ENCODE data around the gene SEL1L3.
A peak's percentile ranks its signal among the peaks of the same experiment; 100 is the strongest.

Gene SEL1L3

GRCh38 chr4:25749150-25749794 is 113.5 kb downstream of the SEL1L3 start:
- peaks cover 30% of the 10 kb centered on the region for H3K36me3 Mint-ChIP-seq (ENCODE audit: insufficient read depth)

GRCh38 chr4:25743971-25744370 is 118.8 kb downstream of the SEL1L3 start:
- no peaks in the 10 kb centered on the region for H3K9me3 Mint-ChIP-seq
- no peak overlapping the region for H3K4me3 Mint-ChIP-seq
- ATAC-seq (replicated peaks), result no peak
- no peaks in the 10 kb centered on the region for H3K27me3 Mint-ChIP-seq
- H3K36me3 Mint-ChIP-seq (ENCODE audit: insufficient read depth), result peaks cover 6% of the 10 kb centered on the region
- H3K4me1 Mint-ChIP-seq (ENCODE audit: low read depth in 2 of 2), result no peaks in the 10 kb centered on the region
- DNase-seq, result no peak
- no peak overlapping the region for H3K27ac Mint-ChIP-seq

More at GRCh38 chr4:25749150-25749794, 113.5 kb downstream of the SEL1L3 start:
- DNase-seq (no peak), ATAC-seq (replicated peaks) (no peak)
- no peaks in the 10 kb centered on the region for H3K9me3 Mint-ChIP-seq
- no peaks in the 10 kb centered on the region for H3K27me3 Mint-ChIP-seq
- no peaks in the 10 kb centered on the region for H3K4me1 Mint-ChIP-seq (ENCODE audit: low read depth in 2 of 2)
- no peak overlapping the region for H3K27ac Mint-ChIP-seq
- H3K4me3 Mint-ChIP-seq, result no peak overlapping the region

GRCh38 chr4:25729564-25729963 is 133.2 kb downstream of the SEL1L3 start:
- ATAC-seq (replicated peaks) (no peak), DNase-seq (no peak)
- Mint-ChIP-seq H3K4me3 (no peak overlapping the region), H3K36me3 (ENCODE audit: insufficient read depth) (peaks cover 4% of the 10 kb centered on the region), H3K4me1 (ENCODE audit: low read depth in 2 of 2) (peaks cover 3 to 13% of the 10 kb centered on the region in 2 donors), H3K9me3 (no peaks in the 10 kb centered on the region), H3K27me3 (peaks cover 0 to 5% of the 10 kb centered on the region in 2 donors), H3K27ac (peak overlapping the region in 1 of 2 donors; percentile 89)

- H3K27ac Mint-ChIP-seq, result no peak overlapping the region
- no peak for DNase-seq
- H3K36me3 Mint-ChIP-seq (ENCODE audit: insufficient read depth), result peaks cover 4% of the 10 kb centered on the region
- no peaks in the 10 kb centered on the region for H3K9me3 Mint-ChIP-seq
- peaks cover 3 to 13% of the 10 kb centered on the region in 2 donors for H3K4me1 Mint-ChIP-seq (ENCODE audit: low read depth in 2 of 2)
- H3K27me3 Mint-ChIP-seq, result peaks cover 0 to 1% of the 10 kb centered on the region in 2 donors
- no peak overlapping the region for H3K4me3 Mint-ChIP-seq
- ATAC-seq (replicated peaks), result no peak
These were observed 133.9 kb downstream of the SEL1L3 start for GRCh38 chr4:25728886-25729285.

GRCh38 chr4:25727711-25728493 is 134.9 kb downstream of the SEL1L3 start:
- Mint-ChIP-seq H3K4me3 (no peak overlapping the region), H3K27me3 (no peaks in the 10 kb centered on the region), H3K9me3 (no peaks in the 10 kb centered on the region), H3K27ac (no peak overlapping the region), H3K36me3 (ENCODE audit: insufficient read depth) (peaks cover 4% of the 10 kb centered on the region), H3K4me1 (ENCODE audit: low read depth in 2 of 2) (peaks cover 3 to 13% of the 10 kb centered on the region in 2 donors)
- ATAC-seq (replicated peaks), result no peak
- DNase-seq, result no peak

- peaks cover 4% of the 10 kb centered on the region for H3K36me3 Mint-ChIP-seq (ENCODE audit: insufficient read depth)
- H3K4me3 Mint-ChIP-seq, result no peak overlapping the region
- peaks cover 3 to 12% of the 10 kb centered on the region in 2 donors for H3K4me1 Mint-ChIP-seq (ENCODE audit: low read depth in 2 of 2)
These were observed 136.9 kb downstream of the SEL1L3 start for GRCh38 chr4:25725870-25726269.

GRCh38 chr4:25723409-25723808 is 139.4 kb downstream of the SEL1L3 start:
- Mint-ChIP-seq H3K27me3 (no peaks in the 10 kb centered on the region), H3K4me1 (ENCODE audit: low read depth in 2 of 2) (no peaks in the 10 kb centered on the region), H3K36me3 (ENCODE audit: insufficient read depth) (peaks cover 4% of the 10 kb centered on the region), H3K27ac (no peak overlapping the region), H3K4me3 (no peak overlapping the region), H3K9me3 (no peaks in the 10 kb centered on the region)
- DNase-seq, result no peak
- ATAC-seq (replicated peaks), result no peak

More at GRCh38 chr4:25725870-25726269, 136.9 kb downstream of the SEL1L3 start:
- ATAC-seq (replicated peaks) (no peak), DNase-seq (no peak)
- Mint-ChIP-seq H3K27ac (no peak overlapping the region), H3K27me3 (no peaks in the 10 kb centered on the region), H3K9me3 (no peaks in the 10 kb centered on the region)

- DNase-seq (no peak), ATAC-seq (replicated peaks) (no peak)
- no peak overlapping the region for H3K4me3 Mint-ChIP-seq
- peaks cover 4% of the 10 kb centered on the region for H3K36me3 Mint-ChIP-seq (ENCODE audit: insufficient read depth)
- no peak overlapping the region for H3K27ac Mint-ChIP-seq
- H3K27me3 Mint-ChIP-seq, result no peaks in the 10 kb centered on the region
- no peaks in the 10 kb centered on the region for H3K9me3 Mint-ChIP-seq
- no peaks in the 10 kb centered on the region for H3K4me1 Mint-ChIP-seq (ENCODE audit: low read depth in 2 of 2)
These were observed 139.8 kb downstream of the SEL1L3 start for GRCh38 chr4:25722964-25723363.

GRCh38 chr4:25713812-25714211 is 149.0 kb downstream of the SEL1L3 start:
- Mint-ChIP-seq H3K27ac (no peak overlapping the region), H3K4me1 (ENCODE audit: low read depth in 2 of 2) (no peaks in the 10 kb centered on the region), H3K9me3 (peaks cover 0 to 2% of the 10 kb centered on the region in 2 donors), H3K36me3 (ENCODE audit: insufficient read depth) (no peaks in the 10 kb centered on the region), H3K4me3 (no peak overlapping the region), H3K27me3 (peaks cover 0 to 5% of the 10 kb centered on the region in 2 donors)
- ATAC-seq (replicated peaks) (no peak), DNase-seq (no peak)

GRCh38 chr4:25712611-25713010 is 150.2 kb downstream of the SEL1L3 start:
- ATAC-seq (replicated peaks), result no peak
- no peak overlapping the region for H3K4me3 Mint-ChIP-seq

GRCh38 chr4:25710637-25711036 is 152.2 kb downstream of the SEL1L3 start:
- H3K9me3 Mint-ChIP-seq, result peaks cover 0 to 3% of the 10 kb centered on the region in 2 donors
- no peak for DNase-seq
- no peak for ATAC-seq (replicated peaks)
- H3K4me3 Mint-ChIP-seq, result no peak overlapping the region
- H3K27ac Mint-ChIP-seq, result no peak overlapping the region
- H3K4me1 Mint-ChIP-seq (ENCODE audit: low read depth in 2 of 2), result no peaks in the 10 kb centered on the region
- no peaks in the 10 kb centered on the region for H3K36me3 Mint-ChIP-seq (ENCODE audit: insufficient read depth)
- peaks cover 0 to 5% of the 10 kb centered on the region in 2 donors for H3K27me3 Mint-ChIP-seq

More at GRCh38 chr4:25712611-25713010, 150.2 kb downstream of the SEL1L3 start:
- no peaks in the 10 kb centered on the region for H3K36me3 Mint-ChIP-seq (ENCODE audit: insufficient read depth)
- H3K27me3 Mint-ChIP-seq, result peaks cover 0 to 5% of the 10 kb centered on the region in 2 donors
- H3K4me1 Mint-ChIP-seq (ENCODE audit: low read depth in 2 of 2), result no peaks in the 10 kb centered on the region
- no peak for DNase-seq
- H3K9me3 Mint-ChIP-seq, result peaks cover 0 to 3% of the 10 kb centered on the region in 2 donors
- H3K27ac Mint-ChIP-seq, result no peak overlapping the region

GRCh38 chr4:25704516-25704915 is 158.3 kb downstream of the SEL1L3 start:
- ATAC-seq (replicated peaks) (no peak), DNase-seq (no peak)
- Mint-ChIP-seq H3K27me3 (peaks cover 0 to 4% of the 10 kb centered on the region in 2 donors), H3K4me3 (no peak overlapping the region), H3K27ac (no peak overlapping the region), H3K36me3 (ENCODE audit: insufficient read depth) (no peaks in the 10 kb centered on the region), H3K9me3 (peaks cover 0 to 3% of the 10 kb centered on the region in 2 donors), H3K4me1 (ENCODE audit: low read depth in 2 of 2) (no peaks in the 10 kb centered on the region)

- peaks cover 0 to 2% of the 10 kb centered on the region in 2 donors for H3K9me3 Mint-ChIP-seq
- H3K27me3 Mint-ChIP-seq, result no peaks in the 10 kb centered on the region
- H3K4me3 Mint-ChIP-seq, result no peak overlapping the region
- H3K36me3 Mint-ChIP-seq (ENCODE audit: insufficient read depth), result no peaks in the 10 kb centered on the region
- H3K27ac Mint-ChIP-seq, result no peak overlapping the region
- H3K4me1 Mint-ChIP-seq (ENCODE audit: low read depth in 2 of 2), result no peaks in the 10 kb centered on the region
- DNase-seq (no peak), ATAC-seq (replicated peaks) (no peak)
These were observed 158.9 kb downstream of the SEL1L3 start for GRCh38 chr4:25703731-25704388.

Data from effector memory CD8-positive, alpha-beta T cell (primary cell).